PC-9 (cell line): ENCODE results near the gene TANGO6.

Source experiments
- CTCF ChIP-seq: fragments of 200-600 bp; sonication (generic); conservative IDR thresholded peaks from 2 replicates; pipeline ENCODE4 v1.6.1; 2017; ENCODE audit warnings: mixed run types, antibody characterized with exemption, mild to moderate bottlenecking, moderate library complexity
- EZH2 ChIP-seq: fragments of 200-600 bp; sonication (generic); IDR thresholded peaks from 2 replicates; pipeline ENCODE4 v1.8.0; 2017; ENCODE audit warnings: antibody characterized with exemption, low read depth

- no peak for TF ChIP-seq CTCF
- no peak for TF ChIP-seq EZH2
Observed at GRCh38 chr16:68898026-68898425, 54.7 kb downstream of the TANGO6 start.
